ENCODE data around the gene BACE2.

Gene BACE2

GRCh38 chr21:41321908-41322495 is 154.0 kb downstream of the BACE2 start:
- no peak for DNase-seq (ENCODE audit: low spot score)

- DNase-seq (ENCODE audit: low spot score), result no peak
These were observed 154.8 kb downstream of the BACE2 start for GRCh38 chr21:41322496-41323382.

GRCh38 chr21:41325138-41325912 is 157.4 kb downstream of the BACE2 start:
- DNase-seq (ENCODE audit: low spot score), result no peak

DNA sequence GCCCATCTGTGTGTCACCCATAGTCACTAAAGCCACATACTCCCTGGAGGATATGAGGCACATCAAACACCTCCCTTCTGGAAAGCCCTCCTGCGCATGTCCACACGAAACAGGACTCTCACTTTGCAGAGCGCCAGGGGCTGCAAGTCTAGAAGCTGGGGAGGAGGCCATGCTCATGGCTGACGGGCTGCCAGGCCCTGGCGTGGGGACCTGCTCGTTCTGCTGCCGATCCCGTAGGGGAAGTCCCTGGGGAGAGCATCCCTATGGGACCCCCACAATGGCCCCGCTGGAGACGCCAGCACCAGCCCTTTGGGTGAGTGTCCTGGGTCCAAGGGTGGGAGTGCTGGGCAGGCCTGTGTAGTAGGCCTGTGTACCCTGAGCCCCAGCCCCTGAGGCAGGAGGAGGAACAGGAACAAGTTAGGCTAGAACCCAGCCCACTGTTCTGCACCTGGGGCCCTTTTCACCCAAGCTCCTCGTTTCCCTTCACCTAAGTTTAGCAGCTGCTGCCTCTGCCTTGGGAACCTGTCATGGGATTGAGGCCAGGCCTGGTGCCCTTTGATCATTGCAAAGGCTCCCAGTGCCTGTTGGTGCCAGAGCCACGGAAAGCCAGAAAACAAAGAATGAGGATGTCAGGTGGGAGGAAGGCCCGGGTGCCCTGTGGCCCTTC is 158.6 kb downstream of the BACE2 start:
- no peak for DNase-seq (ENCODE audit: low spot score)

- DNase-seq (ENCODE audit: low spot score), result no peak
These were observed 159.8 kb downstream of the BACE2 start for GRCh38 chr21:41327753-41328152.

DNA sequence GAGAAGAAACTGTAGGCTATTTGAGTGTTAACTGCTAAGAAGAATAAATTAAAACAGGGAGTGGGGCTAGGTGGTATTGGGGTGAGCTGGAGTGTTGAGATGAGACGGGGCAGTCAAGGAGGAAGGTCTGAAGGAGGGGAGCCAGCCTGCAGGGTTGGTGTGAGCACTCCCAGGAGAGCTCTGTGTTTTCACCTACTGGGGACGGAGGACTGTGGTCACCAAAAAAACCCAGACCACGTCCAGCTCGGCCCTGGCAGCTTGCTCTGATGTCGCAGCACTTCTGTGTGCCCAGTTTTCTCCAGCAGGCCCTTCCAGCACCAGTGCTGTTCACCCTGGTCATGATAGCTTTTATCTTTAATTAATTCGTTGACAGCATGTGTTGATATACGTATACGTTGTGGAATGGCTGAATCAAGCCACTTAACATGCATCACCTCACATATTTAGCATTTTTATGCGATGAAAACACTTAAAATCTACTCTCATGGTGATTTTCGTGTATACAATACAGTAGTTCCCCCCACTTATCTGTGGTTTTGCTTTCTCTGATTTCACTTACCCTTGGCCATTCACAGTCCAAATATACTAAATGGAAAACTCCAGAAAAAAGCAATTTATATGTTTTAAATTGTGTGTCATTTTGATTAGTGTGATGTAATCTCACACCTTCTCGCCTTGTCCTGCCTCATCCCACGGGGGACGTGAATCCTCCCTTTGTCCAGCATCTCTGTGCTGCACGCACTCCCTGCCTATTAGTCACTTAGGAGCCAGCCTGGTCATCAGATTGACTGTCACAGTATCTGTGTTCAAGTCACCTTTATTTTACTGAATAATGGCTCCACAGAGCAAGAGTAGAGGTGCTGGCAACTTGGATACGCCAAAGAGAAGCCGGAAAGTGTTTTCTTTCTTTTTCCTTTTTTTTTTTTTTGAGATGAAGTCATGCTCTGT is 161.0 kb downstream of the BACE2 start:
- DNase-seq (ENCODE audit: low spot score), result no peak
